Esophagus mucosa (tissue), 1 donor: ENCODE results near the gene SARDH. TPM values are rescaled to one million over a fixed set of nuclear protein-coding genes. Genes with fewer than 3 reads are reported as not detected.

Experiments used
- ATAC-seq: fragments of 200-7000 bp; cut with Tn5 transposase; one replicate; pipeline ENCODE4 v1.9.1; 2020
- total RNA-seq: library from RNA; stranded (reverse); gene quantifications from one replicate; pipeline ENCODE4 v1.2.4, GENCODE V29; 2023
- donor health status: DM: yes; HTN: yes; CAD: no.

SARDH gene
- total RNA-seq, 1 donor from 2014 or later: 0.12 TPM

DNA sequence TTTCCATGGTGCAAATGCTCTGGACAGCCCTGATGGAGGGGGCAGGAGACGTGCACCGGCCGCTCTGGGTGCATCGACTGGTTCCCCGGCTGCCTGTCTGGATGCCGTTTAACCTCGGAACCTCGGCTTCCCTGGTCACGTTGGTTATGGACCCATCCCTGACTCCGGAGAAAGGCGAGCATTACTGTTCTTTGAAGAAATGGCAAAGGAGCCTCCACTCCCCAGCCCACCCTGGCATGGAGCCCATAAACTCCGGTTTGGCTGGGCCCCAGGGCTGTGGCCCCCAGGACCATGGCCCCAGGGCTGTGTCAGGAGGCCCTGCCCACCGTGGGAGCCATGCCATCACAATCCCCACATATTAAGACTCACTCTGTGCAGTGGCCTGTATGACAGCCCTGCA, 73.1 kb downstream of the SARDH start:
- ATAC-seq: no peak

DNA sequence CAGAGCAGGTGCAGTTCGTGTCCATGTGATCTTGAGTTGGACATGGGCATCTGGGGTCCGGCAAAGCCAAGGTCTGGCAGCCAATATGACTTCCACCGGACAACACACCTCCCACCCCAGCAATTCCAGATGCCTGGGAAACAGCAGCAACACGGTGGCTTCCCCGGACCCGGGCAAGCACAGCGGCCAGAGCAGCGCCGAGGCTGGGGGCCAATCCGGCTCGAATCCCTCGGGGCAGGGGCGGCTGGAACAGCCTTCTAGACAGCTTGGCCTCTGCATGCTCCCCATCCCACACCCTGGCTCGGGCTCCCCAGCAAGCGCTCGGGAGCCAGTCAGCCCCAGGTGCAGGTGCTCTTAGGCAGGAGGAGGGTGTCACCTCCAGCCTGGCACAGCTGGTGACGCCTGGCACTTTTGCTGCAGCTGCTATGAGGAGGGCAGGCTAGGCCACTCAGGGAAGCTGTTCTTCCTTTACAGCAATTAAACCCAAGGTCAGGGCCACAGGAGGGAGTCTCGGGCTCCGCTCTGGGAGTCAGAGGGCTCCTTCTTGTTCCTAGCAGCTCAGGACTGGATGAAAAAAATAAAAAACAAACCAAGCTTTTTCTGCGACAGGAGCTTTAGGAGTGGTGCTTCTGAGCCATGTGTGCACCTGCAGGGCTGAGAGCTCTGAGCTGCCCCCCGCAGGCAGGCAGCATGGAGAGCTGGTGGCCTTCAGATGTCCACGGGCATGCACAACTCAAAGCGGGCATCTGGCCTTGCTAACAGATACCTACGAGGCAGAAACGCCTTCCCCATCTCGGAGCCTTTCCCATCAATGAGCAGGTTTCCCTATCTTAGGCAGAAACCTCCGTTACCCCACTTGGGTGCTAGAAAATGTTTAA, 73.7 kb downstream of the SARDH start:
- ATAC-seq: no peak

DNA sequence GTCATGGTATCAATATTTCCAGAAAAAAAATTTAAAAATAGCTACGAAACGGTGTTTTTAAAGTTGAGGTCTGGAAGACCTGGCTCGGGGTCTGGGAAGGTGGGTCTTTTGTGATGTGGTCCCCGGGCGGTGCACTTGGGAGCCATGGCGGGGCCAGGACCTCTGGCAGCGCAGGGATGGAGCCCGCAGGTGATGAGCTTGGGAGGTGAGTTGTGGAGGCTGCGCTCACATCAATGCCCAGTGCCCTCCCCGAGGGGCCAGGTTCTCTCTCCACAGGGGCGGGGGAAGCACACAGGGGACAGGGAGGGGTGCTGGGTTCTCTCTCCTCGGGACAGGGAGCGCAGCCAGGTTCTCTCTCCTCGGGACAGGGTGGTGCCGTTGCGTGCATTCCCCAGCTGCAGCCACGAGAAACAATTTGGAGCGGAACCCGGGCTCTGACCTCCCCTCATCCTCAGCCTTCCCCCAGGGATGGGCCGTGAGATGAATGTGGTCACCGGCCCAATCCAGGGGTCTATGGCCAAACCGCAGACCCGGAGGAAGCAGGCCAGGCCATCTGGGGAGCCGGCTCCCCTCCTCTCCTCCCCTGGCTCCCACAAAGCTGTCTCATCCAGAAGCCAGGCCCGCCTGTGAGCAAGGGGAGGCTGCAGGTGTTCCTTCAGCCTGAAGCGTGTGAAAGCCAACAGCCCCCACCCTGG, 76.2 kb downstream of the SARDH start:
- ATAC-seq: no peak

DNA sequence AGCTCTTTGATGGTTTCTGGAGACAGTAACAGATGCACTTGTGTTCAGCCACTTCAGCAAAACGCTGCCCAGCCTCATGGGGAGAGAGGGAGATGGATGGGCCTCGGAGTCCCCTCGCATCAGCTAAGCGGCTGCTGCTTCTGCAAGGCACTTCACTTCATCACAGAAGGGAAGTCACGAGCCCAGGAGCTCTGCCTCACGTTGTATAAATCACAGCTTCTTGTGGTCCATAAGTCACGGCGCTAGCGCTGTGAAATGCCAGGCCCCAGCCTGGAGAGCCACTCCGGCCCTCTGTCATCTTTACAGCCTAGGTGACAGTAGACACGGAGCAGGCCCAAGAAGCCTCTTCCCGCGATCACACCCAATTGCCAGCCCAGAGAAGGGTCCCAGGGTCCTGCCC, 78.6 kb downstream of the SARDH start:
- ATAC-seq: no peak

DNA sequence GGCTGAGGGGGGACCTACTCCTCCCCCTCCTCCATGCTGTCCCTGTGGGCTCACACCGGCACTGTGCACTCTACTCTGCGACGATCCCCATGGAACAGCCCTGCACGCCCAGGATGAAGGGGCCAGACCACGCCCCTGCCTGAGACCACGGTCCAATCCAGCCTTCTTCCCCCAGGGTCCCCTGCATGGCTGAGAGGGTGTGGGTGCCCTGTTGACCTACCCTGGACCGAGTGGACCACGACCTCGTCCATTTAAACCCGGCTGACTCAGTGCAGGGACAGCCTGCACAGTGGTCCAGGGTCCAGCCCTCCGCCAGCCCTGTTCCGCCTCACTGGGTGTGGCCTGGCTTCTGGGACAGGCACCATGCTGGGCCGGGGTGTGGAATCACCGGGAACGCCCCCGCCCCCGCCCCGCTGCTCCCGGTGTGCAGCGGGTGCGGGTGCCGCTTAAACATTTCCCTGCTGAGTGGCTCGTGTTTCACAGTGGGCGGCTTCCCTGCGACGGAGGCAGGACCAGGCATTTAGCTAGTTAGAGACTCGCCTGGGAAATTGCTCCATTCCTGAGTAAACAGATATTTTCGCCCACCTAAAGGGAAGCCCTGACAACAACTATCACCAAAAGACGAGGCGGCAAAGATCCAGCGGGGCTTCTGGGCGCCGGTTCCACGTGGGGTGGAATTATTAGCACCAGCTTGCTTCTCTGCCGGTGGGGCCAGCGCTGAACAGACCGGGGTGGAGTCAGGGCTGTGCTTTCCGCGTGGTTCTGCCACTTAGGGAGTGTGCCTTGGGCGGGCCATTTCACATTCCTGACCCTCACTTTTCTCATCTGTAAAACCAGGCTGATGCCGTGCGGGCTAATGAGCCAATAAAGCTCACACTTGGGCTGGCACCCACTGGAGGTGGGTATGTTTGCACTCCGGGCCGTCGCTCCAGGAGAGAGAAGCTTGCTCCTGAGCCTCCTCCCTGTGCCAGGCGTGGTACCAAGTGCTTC, 79.4 kb downstream of the SARDH start:
- ATAC-seq: peak; percentile 51

DNA sequence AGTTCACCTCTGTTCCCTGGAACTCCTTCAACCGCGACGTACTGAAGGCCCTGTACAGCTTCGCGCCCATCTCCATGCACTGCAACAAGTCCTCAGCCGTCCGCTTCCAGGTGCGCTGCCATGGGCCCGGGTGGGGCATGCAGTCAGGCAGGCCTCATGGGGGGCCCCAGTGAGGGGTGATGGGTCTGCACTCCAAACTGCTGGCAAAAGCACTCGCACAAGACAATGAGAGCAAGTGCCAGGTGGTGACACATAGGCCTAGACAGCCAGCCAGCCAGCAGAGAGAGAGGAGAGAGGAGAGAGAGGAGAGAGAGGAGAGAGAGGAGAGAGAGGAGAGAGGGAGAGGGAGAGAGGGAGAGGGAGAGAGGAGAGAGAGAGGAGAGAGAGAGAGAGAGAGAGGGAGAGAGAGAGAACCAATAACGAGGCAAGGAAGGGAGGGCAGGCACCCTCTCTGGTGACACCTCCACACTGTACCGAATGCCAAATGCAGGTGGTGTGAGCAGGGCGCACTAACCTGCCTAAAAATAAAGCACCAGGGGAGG, 81.0 kb downstream of the SARDH start:
- no peak for ATAC-seq

DNA sequence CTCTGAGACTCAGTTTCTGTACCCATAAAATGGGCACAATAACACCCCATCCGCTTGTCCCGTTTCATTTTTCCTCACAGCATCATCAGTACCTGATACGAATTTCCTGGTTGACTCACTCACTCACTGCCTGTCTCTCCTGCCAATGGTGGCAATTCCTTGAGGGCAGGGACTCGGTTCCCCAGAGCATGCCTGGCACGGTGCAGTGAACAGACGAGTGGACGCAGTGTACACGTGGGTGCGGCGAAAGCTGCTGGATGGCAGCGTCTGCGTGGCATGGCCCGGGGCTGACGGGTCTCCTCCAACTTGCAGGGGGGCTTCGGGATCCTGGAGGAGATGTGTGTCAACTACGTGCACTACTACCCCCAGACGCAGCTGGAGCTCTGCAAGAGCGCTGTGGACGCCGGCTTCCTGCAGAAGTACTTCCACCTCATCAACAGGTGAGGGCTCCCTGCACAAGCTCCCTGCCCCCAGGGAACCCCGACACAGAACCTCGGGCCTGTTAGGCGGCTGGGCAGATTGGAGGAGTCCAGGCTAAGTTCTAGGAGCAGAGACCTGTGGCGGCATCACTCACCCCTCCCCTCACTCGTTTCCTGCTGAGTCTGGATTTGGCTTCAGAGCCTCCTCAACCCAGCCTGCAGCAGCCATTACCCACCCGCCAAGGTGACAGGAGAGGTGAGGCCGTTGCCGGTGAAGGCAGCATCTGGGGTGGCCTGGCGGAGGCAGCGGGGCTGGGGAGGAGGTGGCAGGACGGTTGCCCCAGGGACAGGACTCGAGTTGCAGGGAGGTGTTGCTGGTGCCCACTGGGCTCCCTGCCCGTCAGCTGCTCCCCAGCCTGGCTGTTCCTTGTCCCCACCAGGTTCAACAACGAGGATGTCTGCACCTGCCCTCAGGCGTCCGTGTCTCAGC, 81.7 kb downstream of the SARDH start:
- no peak for ATAC-seq

DNA sequence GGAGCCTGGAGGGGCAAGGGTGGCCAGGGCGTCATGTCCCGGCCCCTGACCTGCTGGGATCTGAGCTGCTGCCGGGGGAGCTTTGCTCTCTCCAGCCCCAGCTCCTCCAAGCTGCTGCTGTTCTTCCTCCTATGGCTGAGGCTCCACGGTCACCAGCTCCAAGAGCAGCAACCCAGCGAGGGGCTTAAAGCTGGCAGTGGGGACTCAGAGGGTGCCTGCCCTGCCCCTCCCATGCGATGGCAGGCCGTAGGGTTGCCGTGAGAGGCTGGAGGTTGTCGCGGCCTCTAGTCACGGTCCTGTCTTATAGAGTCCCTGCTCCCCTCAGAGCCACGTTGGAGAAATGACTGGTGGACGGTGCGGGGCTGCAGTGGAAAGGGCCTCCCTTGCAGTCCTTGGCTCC, 82.5 kb downstream of the SARDH start:
- no peak for ATAC-seq

DNA sequence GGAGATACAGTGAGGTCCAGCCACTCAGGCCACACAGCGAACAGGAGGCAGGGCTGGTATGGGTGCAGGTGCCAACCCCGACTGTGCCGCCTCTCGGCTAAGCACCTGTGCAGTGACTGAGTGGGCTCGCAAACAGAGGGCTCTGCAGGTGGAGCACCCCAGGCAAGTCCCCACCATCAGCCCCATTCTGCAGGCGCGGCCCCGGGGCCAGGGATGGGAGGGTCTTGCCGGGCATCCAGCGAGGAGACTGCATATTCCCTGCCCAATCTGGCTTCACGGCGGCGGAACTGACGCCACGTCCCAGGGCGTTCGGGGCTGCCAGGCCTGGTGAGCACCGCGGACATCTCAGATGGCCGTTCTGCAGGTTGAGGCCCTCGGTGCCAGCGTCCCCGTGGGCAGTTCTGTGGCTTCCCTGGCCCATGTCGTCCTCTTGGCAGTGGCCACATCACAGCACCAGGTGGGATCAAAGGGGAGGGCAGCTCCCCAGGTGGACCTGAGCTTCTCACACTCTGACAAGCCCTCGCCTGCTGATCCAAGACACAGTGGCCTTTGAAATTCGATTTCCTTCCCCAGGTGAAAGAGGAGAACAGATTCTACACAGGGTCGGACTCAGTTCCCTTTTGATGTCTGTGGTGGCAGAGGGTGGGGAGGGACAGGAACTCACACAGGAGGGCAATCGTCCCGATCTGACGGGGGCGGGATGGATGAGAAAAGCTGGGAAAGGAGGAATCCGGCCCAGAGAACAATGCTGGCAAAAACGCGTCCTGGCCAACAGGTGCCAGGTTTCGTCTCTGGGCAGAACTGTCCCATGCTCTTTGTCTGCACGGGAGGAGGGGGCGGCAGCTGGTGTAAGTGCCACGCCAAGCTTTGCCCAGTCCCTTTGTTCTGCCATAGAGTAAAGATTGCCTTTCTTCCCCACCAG, 83.2 kb downstream of the SARDH start:
- no peak for ATAC-seq

DNA sequence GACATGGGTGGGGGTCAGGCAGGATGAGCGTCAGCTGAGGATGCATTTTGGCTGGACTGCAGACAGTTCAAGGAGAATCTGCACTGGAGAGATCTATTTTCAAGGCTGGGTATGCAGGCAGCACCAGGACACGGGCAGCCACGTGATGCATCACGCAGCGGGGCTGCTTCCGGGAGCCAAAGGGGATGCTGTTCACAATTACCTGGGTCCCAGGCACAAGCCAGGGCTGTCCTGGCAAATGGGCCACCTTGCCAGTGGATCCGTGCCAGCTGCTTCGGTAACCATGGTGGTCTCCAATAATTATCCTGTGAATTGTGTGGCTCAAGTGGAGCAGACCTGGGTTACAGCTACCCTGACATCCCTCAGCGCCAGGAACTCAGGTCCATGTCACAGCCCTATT, 84.5 kb downstream of the SARDH start:
- ATAC-seq: no peak

DNA sequence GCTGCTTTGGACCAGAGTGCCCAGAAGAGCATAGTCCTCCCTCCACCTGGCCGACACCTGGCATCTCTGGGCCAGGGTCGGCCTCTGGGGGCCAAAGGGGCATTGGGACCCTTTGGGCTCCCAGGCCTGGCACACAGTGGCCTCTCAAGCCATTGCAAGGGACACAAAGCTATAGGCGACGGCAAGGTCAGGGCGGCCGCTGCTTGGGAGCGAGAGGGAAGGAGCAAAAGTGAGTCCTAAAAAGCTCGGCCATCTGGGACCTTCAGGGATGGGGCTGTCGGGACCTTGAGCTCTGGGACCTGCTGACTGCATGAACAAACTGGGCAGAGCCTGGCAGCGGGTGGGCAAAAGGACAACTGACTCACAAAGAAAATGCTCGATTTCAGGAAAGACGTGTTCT, 88.1 kb downstream of the SARDH start:
- ATAC-seq: no peak

DNA sequence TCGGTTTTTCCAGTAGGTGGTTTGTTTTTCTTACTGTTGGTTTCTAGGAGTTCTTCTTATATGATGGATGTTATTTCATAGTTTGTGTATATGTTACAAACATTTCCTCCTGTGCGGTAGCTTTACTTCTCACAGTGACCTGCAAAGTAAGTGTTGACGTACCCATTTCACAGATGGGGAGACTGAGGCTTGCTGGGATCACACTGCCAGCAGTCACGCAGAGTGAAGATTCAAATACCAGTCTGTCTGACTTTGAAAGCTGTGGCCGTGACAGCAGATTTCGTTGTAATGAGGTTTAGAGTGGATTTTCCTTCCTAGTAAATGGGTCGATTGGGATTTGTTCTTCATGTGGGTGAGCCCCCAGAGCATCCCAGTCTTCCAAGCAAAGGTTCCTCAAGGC, 89.0 kb downstream of the SARDH start:
- ATAC-seq: no peak

DNA sequence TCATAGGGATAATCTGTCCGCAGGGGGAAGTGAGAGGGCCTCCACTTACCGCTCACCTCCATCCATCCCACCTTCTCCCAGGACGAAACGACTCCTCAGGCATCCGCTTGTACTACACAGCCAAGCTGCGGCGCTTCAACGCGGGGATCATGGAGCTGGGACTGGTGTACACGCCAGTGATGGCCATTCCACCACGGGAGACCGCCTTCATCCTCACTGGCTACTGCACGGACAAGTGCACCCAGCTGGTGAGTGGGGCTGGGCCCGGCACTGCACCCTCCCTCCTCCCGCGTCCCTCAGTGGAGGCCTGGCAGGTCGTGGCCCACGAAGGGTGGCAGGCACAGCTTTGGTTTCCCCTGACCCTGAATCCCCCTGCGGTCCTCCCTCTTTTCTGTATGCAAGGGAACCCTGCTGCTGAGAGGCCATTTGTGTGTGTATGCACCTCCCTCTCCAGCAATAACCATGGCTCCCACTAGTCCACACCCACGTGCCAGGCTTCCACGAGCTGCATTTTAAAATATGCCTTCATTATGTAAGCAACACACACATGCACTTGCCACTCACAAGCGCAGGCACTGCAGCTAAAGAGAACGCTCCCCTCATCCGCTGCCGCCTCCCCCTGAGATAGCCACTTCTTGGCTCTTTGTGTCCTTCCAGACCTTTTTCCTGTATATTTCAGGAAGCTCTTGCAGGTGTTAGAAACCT, 90.2 kb downstream of the SARDH start:
- ATAC-seq: no peak

DNA sequence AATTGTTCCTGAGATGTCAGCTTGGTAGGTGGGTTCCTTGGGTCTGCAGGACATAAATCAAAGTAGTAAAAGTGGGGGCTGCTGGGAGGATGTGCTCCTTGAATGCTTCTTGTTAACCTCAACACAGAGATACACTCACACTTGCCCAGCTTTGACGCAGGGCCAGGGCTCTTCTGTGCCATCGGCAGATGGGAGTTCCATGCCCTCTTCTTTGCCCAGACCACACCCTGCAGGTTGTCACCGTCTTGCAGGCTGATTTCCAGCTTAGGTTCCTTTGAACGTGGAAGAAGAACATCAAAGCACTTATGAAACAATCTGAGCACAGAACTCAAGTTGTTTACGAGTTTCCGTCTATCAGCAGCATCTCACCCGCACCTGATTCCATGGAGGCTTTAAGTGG, 91.0 kb downstream of the SARDH start:
- no peak for ATAC-seq

DNA sequence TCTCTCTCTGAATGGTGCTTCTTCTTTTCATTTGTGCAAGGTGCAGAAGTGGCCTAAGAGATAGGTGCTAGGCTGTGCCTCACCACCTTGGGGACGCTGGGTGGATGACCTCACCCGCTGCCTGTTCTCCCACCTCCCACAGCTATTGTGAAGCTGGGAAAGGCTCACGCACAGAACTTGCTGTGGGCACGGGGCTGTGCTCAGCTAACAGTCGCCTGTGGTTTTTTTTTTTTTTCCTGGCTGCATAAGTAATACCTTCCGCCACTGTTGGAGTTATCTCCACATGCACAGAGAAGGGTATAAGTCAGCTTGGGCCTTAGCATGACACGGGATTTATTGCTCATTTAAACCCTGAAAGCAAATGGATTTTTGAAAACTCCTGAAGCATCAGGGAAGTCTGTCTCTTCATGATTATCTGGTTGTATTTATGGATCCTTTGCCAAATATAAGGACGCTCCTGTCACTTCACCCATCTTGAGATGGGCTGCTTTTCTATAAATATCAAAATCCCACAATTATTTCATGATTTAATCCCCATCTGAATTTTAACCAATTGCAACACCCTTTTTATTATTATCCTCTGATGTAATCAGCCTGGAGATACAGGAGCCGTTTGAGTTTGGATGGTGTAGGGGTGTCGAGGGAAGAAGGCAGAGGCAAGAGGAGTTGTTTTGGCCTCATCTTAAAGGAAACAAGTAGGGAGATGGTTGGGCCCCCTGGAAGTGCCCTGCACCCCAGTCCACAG, 93.0 kb downstream of the SARDH start:
- ATAC-seq: no peak

DNA sequence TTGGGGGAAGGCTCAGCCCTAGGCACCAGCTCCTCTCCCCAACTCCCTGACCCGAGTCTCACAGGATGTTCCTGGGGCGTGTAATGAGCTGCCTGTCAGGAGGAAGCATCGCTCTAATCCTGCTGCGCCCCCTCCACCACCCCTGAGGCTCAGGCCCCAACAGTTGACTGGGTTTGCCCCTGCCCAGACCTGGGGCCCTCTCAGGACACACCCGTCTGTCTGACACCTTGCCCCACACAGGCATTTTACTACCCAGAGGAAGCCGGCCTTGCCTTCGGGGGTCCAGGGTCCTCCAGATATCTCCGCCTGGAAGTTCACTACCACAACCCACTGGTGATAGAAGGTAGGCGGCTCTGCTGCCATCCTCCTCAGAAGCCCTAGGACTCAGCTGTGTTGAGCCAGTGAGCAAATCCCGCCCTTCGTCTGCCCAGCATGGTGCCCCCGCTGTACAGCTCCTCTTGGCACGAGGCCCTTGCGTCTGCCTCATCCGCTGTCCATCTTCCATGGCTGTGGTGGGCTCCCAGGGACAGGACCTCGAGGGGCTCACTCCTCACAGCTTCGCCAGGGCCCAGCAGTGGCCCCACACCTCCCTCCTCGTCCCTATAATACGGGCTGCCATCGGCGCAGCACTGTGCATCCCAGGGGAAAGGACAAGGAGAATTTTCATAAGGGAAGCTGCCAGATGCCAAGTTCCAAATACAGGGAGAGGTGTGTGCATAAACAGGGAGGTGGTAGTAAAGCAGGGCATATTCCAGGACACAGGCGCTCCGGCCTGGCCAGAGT, 94.0 kb downstream of the SARDH start:
- ATAC-seq: no peak

DNA sequence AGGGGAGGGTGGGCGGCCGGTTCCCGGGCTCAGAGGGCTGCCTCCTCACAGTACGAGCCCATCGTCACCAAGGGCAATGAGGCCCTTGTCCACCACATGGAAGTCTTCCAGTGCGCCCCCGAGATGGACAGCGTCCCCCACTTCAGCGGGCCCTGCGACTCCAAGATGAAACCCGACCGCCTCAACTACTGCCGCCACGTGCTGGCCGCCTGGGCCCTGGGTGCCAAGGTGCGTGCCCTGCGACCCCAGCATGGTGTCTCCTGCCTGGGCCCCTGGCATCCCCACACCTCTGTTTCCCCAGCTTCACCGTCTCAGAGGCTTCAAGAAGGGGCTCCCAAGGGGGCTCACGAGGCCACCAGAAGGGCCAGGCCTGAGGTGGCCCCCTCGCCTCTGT, 94.8 kb downstream of the SARDH start:
- no peak for ATAC-seq

DNA sequence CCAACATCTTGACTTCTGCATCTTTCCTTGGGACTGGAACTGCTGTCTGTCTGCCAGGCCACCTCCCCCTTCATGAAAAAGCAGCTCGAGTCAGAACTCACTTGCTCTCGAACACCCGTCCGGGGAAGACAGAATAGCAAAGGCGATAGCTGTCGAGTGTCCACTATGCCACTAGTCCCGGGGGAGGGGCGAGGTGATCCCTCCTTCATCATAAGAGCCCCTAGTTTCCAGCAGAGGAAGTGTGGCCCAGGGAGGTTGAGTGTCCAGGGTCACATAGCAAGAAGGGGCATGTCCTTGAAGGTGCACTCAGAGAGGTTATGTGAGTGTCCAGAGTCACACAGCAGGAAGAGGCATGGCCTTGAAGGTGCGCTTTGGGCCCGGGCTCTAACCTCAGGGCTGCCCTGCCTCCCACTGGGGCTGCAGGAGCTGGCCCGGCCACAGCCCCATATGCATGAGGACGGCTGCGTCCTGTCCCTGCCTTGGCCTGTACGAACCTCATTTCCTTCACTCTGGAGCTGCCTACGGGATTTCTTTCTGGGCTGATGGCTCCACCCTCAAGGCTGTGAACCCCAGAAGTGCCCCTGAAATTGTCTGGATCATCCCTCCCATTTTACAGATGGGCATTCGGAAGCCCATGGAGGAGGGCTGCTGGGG, 95.3 kb downstream of the SARDH start:
- ATAC-seq: no peak
